GM12878 (cell line): Measurements from ENCODE around the gene COL23A1. TPM values are rescaled to one million over a fixed set of nuclear protein-coding genes. Genes with fewer than 3 reads are reported as not detected.

Experiments
- ATAC-seq: fragments of 200-7000 bp; cut with Tn5 transposase; 3 replicates; pipeline ENCODE4 v1.9.1; 2020; ENCODE audit warnings: mild to moderate bottlenecking, moderate library complexity
- BruUV-seq: library from RNA; stranded (reverse); fragments of 400-500 nt; replicated peaks from 2 replicates; lab custom pipeline; 2021; lab: Mats Ljungman, UMichigan
- CTCF ChIA-PET: fragments of 300-600 bp; sonication (Branson Sonifier 250); formaldehyde crosslinking; extraction: SDS; loops from one replicate; lab custom pipeline; 2021; ENCODE audit warnings: inconsistent platforms; lab: Yijun Ruan, JAX
- POLR2A ChIA-PET: fragments of 350-600 bp; formaldehyde crosslinking; extraction: SDS; loops from one replicate; lab custom pipeline; 2021; ENCODE audit warnings: inconsistent platforms; lab: Charles Lee
- RAD21 ChIA-PET: fragments of 300-600 bp; sonication (Branson Sonifier 250); formaldehyde crosslinking; loops from one replicate; lab custom pipeline; 2023; ENCODE audit warnings: antibody characterized with exemption; ENCODE audit not compliant: unreplicated experiment; lab: Charles Lee
- SMC1A ChIA-PET: fragments of 300-600 bp; sonication (Branson Sonifier 250); formaldehyde crosslinking; loops from one replicate; lab custom pipeline; 2023; ENCODE audit not compliant: unreplicated experiment, uncharacterized antibody; lab: Charles Lee
- DNase-seq: peaks from one replicate; pipeline ENCODE4 v3.0.0-alpha.2; 2011; ENCODE audit warnings: low read depth, low spot score
- FAIRE-seq: peaks from 3 replicates; lab custom pipeline; 2011; peaks lifted over from hg19 to GRCh38; lab: Jason Lieb, UNC
- H2AFZ ChIP-seq: 2 replicates; pipeline ENCODE4 v1.6.0; 2011; ENCODE audit warnings: low read depth, low read length, control low read depth; ENCODE audit not compliant: control insufficient read depth
- H3K27ac ChIP-seq: 2 replicates; pipeline ENCODE4 v1.5.1; 2011; ENCODE audit warnings: control low read depth; ENCODE audit not compliant: control insufficient read depth, insufficient read depth
- H3K27me3 ChIP-seq, 2 experiments: replicated peaks in 1 of 2; 2 replicates each; pipeline versions ENCODE4 v1.6.0 to v1.6.1; 2011; ENCODE audit warnings: low read length in 1 of 2; ENCODE audit not compliant: control insufficient read depth in 2 of 2, insufficient read depth in 2 of 2
- H3K36me3 ChIP-seq, 2 experiments: 2 replicates each; pipeline ENCODE4 v1.5.1; 2011; ENCODE audit warnings: low read length in 1 of 2; ENCODE audit not compliant: control insufficient read depth in 2 of 2, insufficient read depth in 2 of 2
- H3K4me1 ChIP-seq: 2 replicates; pipeline ENCODE4 v1.6.1; 2011; ENCODE audit warnings: mild to moderate bottlenecking, low read length, moderate library complexity, mixed read lengths; ENCODE audit not compliant: control insufficient read depth, insufficient read depth
- H3K4me2 ChIP-seq: 2 replicates; pipeline ENCODE4 v1.6.0; 2011; ENCODE audit warnings: control low read depth; ENCODE audit not compliant: control insufficient read depth, insufficient read depth
- H3K4me3 ChIP-seq: fragments of 200-600 bp; sonication (generic); 2 replicates; pipeline ENCODE4 v1.5.1; 2016
- H3K79me2 ChIP-seq: 2 replicates; pipeline ENCODE4 v1.6.0; 2011; ENCODE audit warnings: low read length; ENCODE audit not compliant: control insufficient read depth, insufficient read depth
- H3K9ac ChIP-seq: 2 replicates; pipeline ENCODE4 v1.8.0; 2011; ENCODE audit warnings: low read length, control low read depth, mixed read lengths; ENCODE audit not compliant: control insufficient read depth, insufficient read depth
- H3K9me3 ChIP-seq: replicated peaks from 3 replicates; pipeline ENCODE4 v1.5.1; 2011; ENCODE audit warnings: mild to moderate bottlenecking, low read length; ENCODE audit not compliant: control insufficient read depth, insufficient read depth
- H4K20me1 ChIP-seq: 2 replicates; pipeline ENCODE4 v1.6.0; 2011; ENCODE audit not compliant: control insufficient read depth, insufficient read depth
- GABPA ChIP-seq: IDR thresholded peaks from 2 replicates; pipeline ENCODE4 v1.6.1; 2014; ENCODE audit warnings: antibody characterized with exemption, low read depth, mild to moderate bottlenecking, inconsistent platforms
- GATAD2B ChIP-seq: fragments of 450-650 bp; conservative IDR thresholded peaks from 2 replicates; pipeline ENCODE4 v1.6.1; 2017; ENCODE audit warnings: low read depth, mild to moderate bottlenecking, moderate library complexity
- IRF4 ChIP-seq: IDR thresholded peaks from 2 replicates; pipeline ENCODE4 v1.6.1; 2011; ENCODE audit warnings: low read depth, low read length
- KAT2A ChIP-seq: conservative IDR thresholded peaks from 2 replicates; pipeline ENCODE4 v1.6.1; 2011; ENCODE audit warnings: low read depth, low read length; ENCODE audit not compliant: control insufficient read depth
- NR2C1 ChIP-seq: fragments of 450-650 bp; IDR thresholded peaks from 2 replicates; pipeline ENCODE4 v1.6.1; 2017; ENCODE audit warnings: antibody characterized with exemption, mild to moderate bottlenecking, moderate library complexity
- WGBS: methylation state at CpG from one replicate; pipeline ENCODE4 v1.1.6; 2016; ENCODE audit warnings: low lambda C conversion rate; ENCODE audit not compliant: insufficient replicate concordance, insufficient coverage; ENCODE audit errors: missing lambda C conversion rate; 5-methylcytosine and 5-hydroxymethylcytosine counted together
- in situ Hi-C: fragments of 300-500 bp; cut with MboI; formaldehyde crosslinking; loops from 9 replicates; pipeline ENCODE4 v1.14.3; 2018; ENCODE audit warnings: mixed read lengths
- intact Hi-C: fragments of 100-400 bp; cut with micrococcal nuclease; formaldehyde crosslinking; loops from one replicate; pipeline ENCODE4 v1.14.2; 2022; ENCODE audit not compliant: unreplicated experiment
- polyA plus RNA-seq, 11 experiments: library from polyadenylated mRNA; depleted of rRNA in 4 of 11; unstranded in 6 of 11; stranded (reverse) in 5 of 11; fragments of >200 nt; fragmentation: Nextera tagmentation in 4 of 11; fragmentation: Illumina TruSeq in 1 of 11; extraction: Ambion mirVana in 4 of 11; extraction: Trizol in 1 of 11; gene quantifications; 1 replicate in 1 of 11; 2 replicates in 10 of 11; pipeline versions ENCODE4 v1.2.1 to v1.2.3, GENCODE V29; 2011 to 2016; ENCODE audit warnings: inconsistent platforms in 2 of 11, missing spikeins in 2 of 11, low read depth in 1 of 11
- total RNA-seq, 4 experiments: library from RNA; depleted of rRNA in 3 of 4; stranded (reverse); fragments of >200 nt in 3 of 4; fragmentation: Illumina TruSeq in 1 of 4; extraction: Trizol in 1 of 4; gene quantifications; 2 replicates each; pipeline versions ENCODE4 v1.2.1 to v1.2.3, GENCODE V29; 2013 to 2021
- TF ChIP-seq, protein P1 (sequence below): fragments of 150-350 bp; IDR thresholded peaks from 2 replicates; pipeline ENCODE4 v1.6.1; 2016; ENCODE audit warnings: low read depth, low read length
- TF ChIP-seq, protein P2 (sequence below): fragments of 450-650 bp; conservative IDR thresholded peaks from 2 replicates; pipeline ENCODE4 v1.6.1; 2017; ENCODE audit warnings: mild to moderate bottlenecking, moderate library complexity
- TF ChIP-seq, protein P3 (sequence below): fragments of 450-650 bp; IDR thresholded peaks from 2 replicates; pipeline ENCODE4 v1.6.1; 2017; ENCODE audit warnings: mild to moderate bottlenecking, moderate library complexity

COL23A1 gene
- total and polyA plus RNA-seq, 10 of the 15 experiments (the other 5 are each of a cell fraction or from before 2014, with no cell fraction given) = 0.03 to 0.83 (median 0.09) TPM; not detected in 5

DNA sequence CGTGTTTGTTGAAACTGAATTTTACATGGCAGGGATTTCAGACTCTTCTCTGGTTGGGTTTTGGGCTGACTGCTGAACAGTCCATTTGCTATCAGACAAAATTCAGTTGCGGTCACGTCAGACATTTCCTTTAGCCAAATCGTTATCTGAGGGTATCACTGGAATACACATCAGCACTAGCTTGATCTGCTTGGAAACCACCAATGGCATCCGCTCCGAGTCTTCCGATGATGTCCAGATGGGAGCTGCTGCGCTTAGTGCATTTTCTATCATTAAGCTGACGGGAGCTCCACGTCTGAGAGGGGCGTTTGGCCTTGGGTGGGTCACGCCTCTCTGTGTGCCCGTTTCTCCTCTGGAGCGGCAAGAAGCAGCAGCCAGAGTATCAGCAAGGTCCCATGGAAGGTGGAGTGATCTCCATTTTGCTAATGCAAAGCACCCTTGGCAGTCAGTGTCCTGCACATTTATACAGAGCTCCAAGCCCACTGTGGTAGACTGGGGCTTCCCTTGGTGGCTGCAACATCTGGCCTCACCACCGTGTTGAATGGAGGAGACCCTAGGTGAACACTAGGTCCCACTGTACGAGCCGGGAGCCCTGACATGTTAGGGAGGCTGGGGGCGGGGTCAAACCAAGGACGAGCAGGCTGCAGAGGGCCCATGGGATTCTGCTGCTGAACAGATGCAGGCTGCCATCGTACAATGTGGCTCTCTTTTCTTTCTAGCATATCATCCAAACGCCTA is 223.0 kb downstream of the COL23A1 start:
- ChIA-PET RAD21 (no interaction called here), SMC1A (no interaction called here), CTCF (no interaction called here), POLR2A (no interaction called here)
- in situ Hi-C loops = no loop called here
- no peak for FAIRE-seq
- DNase-seq = no peak
- Histone ChIP-seq H3K27me3 (no peaks in the 10 kb centered on the region), H3K4me2 (no peak overlapping the region), H3K9ac (no peak overlapping the region), H3K36me3 (no peaks in the 10 kb centered on the region), H3K4me3 (no peak overlapping the region), H3K4me1 (no peaks in the 10 kb centered on the region), H2AFZ (no peak overlapping the region), H3K27ac (no peak overlapping the region), H4K20me1 (no peaks in the 10 kb centered on the region), H3K79me2 (no peaks in the 10 kb centered on the region), H3K9me3 (no peaks in the 10 kb centered on the region; the same call in 2 of the 3 replicates)
- WGBS = 56% methylated on average over 21 of the region's 21 CpGs
- TF ChIP-seq, protein P1, sequence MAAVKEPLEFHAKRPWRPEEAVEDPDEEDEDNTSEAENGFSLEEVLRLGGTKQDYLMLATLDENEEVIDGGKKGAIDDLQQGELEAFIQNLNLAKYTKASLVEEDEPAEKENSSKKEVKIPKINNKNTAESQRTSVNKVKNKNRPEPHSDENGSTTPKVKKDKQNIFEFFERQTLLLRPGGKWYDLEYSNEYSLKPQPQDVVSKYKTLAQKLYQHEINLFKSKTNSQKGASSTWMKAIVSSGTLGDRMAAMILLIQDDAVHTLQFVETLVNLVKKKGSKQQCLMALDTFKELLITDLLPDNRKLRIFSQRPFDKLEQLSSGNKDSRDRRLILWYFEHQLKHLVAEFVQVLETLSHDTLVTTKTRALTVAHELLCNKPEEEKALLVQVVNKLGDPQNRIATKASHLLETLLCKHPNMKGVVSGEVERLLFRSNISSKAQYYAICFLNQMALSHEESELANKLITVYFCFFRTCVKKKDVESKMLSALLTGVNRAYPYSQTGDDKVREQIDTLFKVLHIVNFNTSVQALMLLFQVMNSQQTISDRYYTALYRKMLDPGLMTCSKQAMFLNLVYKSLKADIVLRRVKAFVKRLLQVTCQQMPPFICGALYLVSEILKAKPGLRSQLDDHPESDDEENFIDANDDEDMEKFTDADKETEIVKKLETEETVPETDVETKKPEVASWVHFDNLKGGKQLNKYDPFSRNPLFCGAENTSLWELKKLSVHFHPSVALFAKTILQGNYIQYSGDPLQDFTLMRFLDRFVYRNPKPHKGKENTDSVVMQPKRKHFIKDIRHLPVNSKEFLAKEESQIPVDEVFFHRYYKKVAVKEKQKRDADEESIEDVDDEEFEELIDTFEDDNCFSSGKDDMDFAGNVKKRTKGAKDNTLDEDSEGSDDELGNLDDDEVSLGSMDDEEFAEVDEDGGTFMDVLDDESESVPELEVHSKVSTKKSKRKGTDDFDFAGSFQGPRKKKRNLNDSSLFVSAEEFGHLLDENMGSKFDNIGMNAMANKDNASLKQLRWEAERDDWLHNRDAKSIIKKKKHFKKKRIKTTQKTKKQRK = no peak
- no peak for TF ChIP-seq IRF4
- TF ChIP-seq, protein P2, sequence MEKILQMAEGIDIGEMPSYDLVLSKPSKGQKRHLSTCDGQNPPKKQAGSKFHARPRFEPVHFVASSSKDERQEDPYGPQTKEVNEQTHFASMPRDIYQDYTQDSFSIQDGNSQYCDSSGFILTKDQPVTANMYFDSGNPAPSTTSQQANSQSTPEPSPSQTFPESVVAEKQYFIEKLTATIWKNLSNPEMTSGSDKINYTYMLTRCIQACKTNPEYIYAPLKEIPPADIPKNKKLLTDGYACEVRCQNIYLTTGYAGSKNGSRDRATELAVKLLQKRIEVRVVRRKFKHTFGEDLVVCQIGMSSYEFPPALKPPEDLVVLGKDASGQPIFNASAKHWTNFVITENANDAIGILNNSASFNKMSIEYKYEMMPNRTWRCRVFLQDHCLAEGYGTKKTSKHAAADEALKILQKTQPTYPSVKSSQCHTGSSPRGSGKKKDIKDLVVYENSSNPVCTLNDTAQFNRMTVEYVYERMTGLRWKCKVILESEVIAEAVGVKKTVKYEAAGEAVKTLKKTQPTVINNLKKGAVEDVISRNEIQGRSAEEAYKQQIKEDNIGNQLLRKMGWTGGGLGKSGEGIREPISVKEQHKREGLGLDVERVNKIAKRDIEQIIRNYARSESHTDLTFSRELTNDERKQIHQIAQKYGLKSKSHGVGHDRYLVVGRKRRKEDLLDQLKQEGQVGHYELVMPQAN = no peak
- no peak for TF ChIP-seq GABPA
- no peak for TF ChIP-seq KAT2A
- TF ChIP-seq, protein P3, sequence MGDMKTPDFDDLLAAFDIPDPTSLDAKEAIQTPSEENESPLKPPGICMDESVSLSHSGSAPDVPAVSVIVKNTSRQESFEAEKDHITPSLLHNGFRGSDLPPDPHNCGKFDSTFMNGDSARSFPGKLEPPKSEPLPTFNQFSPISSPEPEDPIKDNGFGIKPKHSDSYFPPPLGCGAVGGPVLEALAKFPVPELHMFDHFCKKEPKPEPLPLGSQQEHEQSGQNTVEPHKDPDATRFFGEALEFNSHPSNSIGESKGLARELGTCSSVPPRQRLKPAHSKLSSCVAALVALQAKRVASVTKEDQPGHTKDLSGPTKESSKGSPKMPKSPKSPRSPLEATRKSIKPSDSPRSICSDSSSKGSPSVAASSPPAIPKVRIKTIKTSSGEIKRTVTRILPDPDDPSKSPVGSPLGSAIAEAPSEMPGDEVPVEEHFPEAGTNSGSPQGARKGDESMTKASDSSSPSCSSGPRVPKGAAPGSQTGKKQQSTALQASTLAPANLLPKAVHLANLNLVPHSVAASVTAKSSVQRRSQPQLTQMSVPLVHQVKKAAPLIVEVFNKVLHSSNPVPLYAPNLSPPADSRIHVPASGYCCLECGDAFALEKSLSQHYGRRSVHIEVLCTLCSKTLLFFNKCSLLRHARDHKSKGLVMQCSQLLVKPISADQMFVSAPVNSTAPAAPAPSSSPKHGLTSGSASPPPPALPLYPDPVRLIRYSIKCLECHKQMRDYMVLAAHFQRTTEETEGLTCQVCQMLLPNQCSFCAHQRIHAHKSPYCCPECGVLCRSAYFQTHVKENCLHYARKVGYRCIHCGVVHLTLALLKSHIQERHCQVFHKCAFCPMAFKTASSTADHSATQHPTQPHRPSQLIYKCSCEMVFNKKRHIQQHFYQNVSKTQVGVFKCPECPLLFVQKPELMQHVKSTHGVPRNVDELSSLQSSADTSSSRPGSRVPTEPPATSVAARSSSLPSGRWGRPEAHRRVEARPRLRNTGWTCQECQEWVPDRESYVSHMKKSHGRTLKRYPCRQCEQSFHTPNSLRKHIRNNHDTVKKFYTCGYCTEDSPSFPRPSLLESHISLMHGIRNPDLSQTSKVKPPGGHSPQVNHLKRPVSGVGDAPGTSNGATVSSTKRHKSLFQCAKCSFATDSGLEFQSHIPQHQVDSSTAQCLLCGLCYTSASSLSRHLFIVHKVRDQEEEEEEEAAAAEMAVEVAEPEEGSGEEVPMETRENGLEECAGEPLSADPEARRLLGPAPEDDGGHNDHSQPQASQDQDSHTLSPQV = no peak
- TF ChIP-seq NR2C1 = no peak
- no peak for TF ChIP-seq GATAD2B
- ATAC-seq = no peak
- BruUV-seq = no TSS peak
- intact Hi-C loops = no loop called here
